ENCODE results near the gene PAQR6.

DNA sequence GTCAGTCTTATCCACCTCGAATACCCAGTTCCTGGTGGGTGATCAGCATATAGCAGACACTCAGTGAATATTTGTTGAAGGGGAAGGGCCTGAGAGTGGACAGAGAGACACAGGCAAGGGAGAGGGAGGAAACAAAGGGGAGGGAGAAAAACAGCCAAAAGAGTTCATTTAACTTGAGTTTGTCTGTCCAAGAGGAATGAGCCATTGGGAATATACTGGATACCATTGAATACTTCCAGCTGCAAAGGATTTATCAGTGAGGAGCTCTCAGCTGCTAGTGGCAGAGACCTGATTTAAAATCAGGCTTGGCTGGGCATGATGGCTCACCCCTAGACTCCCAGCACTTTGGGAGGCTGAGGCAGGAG is 17.4 kb downstream of the PAQR6 start:
- no peak for TF ChIP-seq CTCF (IDR thresholded peaks at IDR 0.05; ENCODE audit: low read depth, low read length, missing input control)
- TF ChIP-seq RXRA (IDR thresholded peaks at IDR 0.05), result no peak
- TF ChIP-seq RAD21 (IDR thresholded peaks at IDR 0.05), result no peak
- TF ChIP-seq HNF4G (IDR thresholded peaks at IDR 0.05), result no peak

All from liver (tissue), 3 donors.